Activated CD8-positive, alpha-beta memory T cell treated with anti-CD3 and anti-CD28 coated beads for 24 hours (primary cell): ENCODE results near the gene SNX17.
"Not testable (repeated sequence)": the region's sequence is repeated elsewhere in the genome, so short reads cannot be mapped to it uniquely, and the experiment has no call there.

ENCODE experiments used
- DNase-seq: peaks from one replicate; pipeline ENCODE4 v3.0.0-alpha.2; 2020

SNX17 gene

GRCh38 chr2:27370026-27370815 lies at the start of gene SNX17, which contains the start of gene EIF2B4:
TSS of gene SNX17 (plus strand) at chr2:27370616. CDS start at chr2:27370744, 128 bp downstream.
TSS of gene EIF2B4 (minus strand) at chr2:27370338. CDS start at chr2:27370314, 24 bp downstream.
- peak; percentile 99 for DNase-seq

GRCh38 chr2:27320958-27321543 lies 49.4 kb upstream of the SNX17 start:
- no peak for DNase-seq

GRCh38 chr2:27322301-27322765 lies 48.1 kb upstream of the SNX17 start:
- peak; percentile 67 for DNase-seq

GRCh38 chr2:27322766-27323595 lies 47.4 kb upstream of the SNX17 start, which contains the start of gene MPV17:
TSS of gene MPV17 (minus strand) at chr2:27323097. CDS start at chr2:27322517, 580 bp downstream.
- DNase-seq = peak; percentile 93

- DNase-seq = no peak
Measured at GRCh38 chr2:27323596-27324285, 46.7 kb upstream of the SNX17 start.

- no peak for DNase-seq
Measured at GRCh38 chr2:27324720-27325119, 45.7 kb upstream of the SNX17 start.

- no peak for DNase-seq
Measured at GRCh38 chr2:27335311-27335710, 35.1 kb upstream of the SNX17 start.

GRCh38 chr2:27336173-27336572 lies 34.2 kb upstream of the SNX17 start:
- DNase-seq = no peak

GRCh38 chr2:27347641-27348040 lies 22.8 kb upstream of the SNX17 start:
- DNase-seq = no peak

- DNase-seq = no peak
Measured at GRCh38 chr2:27350106-27350693, 20.2 kb upstream of the SNX17 start.

GRCh38 chr2:27351802-27352598 lies 18.4 kb upstream of the SNX17 start:
- no peak for DNase-seq

GRCh38 chr2:27353386-27353761 lies 17.0 kb upstream of the SNX17 start:
- not testable (repeated sequence) for DNase-seq

GRCh38 chr2:27353762-27354596 lies 16.4 kb upstream of the SNX17 start:
- no peak for DNase-seq

- DNase-seq = no peak
Measured at GRCh38 chr2:27354597-27354927, 15.9 kb upstream of the SNX17 start.

GRCh38 chr2:27356056-27356381 lies 14.4 kb upstream of the SNX17 start:
- DNase-seq = no peak

- peak; percentile 96 for DNase-seq
Measured at GRCh38 chr2:27356382-27357181, 13.8 kb upstream of the SNX17 start, which contains the start of gene GTF3C2. TSS of gene GTF3C2 (minus strand) at chr2:27356764. CDS start at chr2:27343554, 13,210 bp downstream.

- DNase-seq = no peak
Measured at GRCh38 chr2:27362678-27363420, 7.6 kb upstream of the SNX17 start.

- no peak for DNase-seq
Measured at GRCh38 chr2:27363933-27364332, 6.5 kb upstream of the SNX17 start.

GRCh38 chr2:27369471-27370025 lies 868 bp upstream of the SNX17 start:
- DNase-seq = no peak
